Measurements from ENCODE around the gene SPTBN4.
A peak's percentile ranks its signal among the peaks of the same experiment; 100 is the strongest.

SPTBN4 gene

DNA sequence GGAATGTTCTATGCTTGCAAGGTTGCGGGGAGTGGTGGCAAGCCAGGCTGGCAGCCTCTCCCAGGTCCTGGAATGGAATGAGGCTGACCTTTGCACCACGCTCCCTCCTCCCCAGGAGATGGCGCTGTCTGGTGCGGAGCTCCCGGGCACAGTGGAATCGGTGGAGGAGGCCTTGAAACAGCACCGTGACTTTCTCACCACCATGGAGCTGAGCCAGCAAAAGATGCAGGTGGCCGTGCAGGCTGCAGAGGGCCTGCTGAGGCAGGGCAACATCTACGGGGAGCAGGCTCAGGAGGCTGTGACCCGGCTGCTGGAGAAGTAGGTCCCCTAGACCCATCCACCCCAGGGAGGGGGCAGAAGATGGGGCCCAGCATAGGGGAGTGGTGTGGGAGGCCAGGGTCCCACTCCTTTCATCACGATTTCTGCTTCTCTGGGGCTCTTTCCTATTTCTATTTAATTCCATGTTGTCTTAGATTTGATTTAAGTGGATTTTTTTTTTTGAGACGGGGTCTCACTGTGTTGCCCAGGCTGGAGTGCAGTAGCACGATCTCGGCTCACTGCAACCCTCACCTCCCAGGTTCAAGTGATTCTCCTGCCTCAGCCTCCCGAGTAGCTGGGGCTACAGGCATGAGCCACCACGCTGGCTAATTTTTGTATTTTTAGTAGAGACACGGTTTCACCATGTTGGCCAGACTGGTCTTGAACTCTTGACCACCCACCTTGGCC is 56.7 kb downstream of the SPTBN4 start:
- no peak for DNase-seq (ENCODE audit: low read depth)
- TF ChIP-seq, protein P1, sequence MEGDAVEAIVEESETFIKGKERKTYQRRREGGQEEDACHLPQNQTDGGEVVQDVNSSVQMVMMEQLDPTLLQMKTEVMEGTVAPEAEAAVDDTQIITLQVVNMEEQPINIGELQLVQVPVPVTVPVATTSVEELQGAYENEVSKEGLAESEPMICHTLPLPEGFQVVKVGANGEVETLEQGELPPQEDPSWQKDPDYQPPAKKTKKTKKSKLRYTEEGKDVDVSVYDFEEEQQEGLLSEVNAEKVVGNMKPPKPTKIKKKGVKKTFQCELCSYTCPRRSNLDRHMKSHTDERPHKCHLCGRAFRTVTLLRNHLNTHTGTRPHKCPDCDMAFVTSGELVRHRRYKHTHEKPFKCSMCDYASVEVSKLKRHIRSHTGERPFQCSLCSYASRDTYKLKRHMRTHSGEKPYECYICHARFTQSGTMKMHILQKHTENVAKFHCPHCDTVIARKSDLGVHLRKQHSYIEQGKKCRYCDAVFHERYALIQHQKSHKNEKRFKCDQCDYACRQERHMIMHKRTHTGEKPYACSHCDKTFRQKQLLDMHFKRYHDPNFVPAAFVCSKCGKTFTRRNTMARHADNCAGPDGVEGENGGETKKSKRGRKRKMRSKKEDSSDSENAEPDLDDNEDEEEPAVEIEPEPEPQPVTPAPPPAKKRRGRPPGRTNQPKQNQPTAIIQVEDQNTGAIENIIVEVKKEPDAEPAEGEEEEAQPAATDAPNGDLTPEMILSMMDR (IDR thresholded peaks at IDR 0.05; ENCODE audit: control insufficient read depth, extremely low read depth, insufficient read depth): peak; percentile 40
- H3K4me3 ChIP-seq (ENCODE audit: low read depth, low read length): no peak overlapping the region

DNA sequence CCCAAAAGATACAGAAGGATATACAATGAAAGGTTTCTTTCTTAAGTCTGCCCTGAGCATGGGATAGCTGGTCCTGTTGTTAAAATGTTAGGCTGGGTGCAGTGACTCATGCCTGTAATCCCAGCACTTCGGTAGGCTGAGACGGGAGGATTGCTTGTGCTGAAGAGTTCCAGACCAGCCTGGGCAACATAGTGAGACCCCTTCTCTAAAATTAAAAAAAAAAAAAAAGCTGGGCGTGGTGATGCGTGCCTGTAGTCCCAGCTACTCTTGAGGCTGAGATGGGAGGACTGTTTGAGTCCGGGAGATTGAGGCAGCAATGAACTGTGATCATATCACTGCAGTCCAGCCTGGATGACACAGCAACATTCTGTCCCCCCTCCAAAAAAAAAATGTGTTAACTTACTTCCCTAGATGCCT is 57.3 kb downstream of the SPTBN4 start:
- no peak overlapping the region for H3K4me3 ChIP-seq (ENCODE audit: low read depth, low read length)

DNA sequence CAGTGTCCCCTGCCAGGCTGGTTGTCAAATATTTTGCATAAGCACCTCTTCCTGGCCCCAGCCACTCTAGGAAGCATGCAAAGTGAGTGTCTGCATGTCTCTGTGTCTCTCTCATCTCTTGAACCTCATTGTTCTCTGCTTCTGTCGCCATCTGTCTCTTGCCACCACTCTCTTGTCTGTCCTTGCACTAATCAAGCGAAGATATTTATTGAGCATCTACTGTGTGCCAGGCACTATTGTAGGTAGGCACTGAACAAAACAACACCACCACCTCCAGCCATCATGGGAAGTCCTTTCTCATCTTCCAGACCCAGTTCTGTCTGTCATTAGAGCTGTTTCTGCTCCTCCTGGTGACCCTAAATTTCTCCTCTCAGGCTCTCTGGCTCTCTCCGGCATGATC is 57.9 kb downstream of the SPTBN4 start:
- DNase-seq (ENCODE audit: low read depth): no peak
- TF ChIP-seq, protein P1 (IDR thresholded peaks at IDR 0.05; ENCODE audit: control insufficient read depth, extremely low read depth, insufficient read depth): no peak
- H3K4me3 ChIP-seq (ENCODE audit: low read depth, low read length): no peak overlapping the region

More for the DNA sequence above, 57.3 kb downstream of the SPTBN4 start:
- no peak for DNase-seq (ENCODE audit: low read depth)
- TF ChIP-seq, protein P1 (IDR thresholded peaks at IDR 0.05; ENCODE audit: control insufficient read depth, extremely low read depth, insufficient read depth): no peak

DNA sequence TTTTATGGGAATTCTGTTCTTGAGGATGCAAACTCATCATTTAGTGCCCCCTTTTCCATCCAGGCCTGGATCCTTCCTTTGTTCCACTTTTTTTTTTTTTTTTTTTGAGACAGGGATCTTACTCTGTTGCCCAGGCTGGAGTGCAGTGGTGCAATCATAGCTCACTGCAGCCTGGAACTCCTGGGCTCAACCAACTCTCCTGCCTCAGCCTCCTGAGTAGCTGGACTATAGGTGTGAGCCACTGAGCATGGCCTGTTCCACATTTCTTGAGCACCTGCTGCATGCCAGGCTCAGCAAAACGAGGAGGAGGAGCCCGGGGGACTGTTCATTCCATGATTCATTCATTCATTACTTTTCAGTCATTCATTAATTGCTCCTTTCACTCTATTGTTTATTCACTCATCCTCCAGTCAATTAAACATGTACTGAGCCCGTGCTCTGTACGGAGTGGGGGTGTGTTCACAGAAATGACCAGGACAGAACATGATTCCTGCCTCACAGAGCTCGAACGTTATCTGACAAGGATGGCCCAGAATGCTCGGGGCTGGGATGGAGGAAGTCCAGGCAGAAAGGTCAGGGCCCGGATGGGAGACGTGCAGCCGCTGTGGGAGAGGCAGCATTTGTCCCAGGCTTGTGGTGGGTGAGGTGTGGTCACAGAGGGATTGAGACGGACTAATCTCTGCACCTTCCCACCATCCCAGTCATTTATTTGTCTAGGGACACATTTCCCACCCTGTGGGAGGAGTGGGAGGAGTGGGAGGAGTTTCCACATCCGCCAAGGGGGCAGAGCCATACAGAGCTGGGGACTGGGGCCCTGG is 58.6 kb downstream of the SPTBN4 start:
- TF ChIP-seq, protein P1 (IDR thresholded peaks at IDR 0.05; ENCODE audit: control insufficient read depth, extremely low read depth, insufficient read depth): no peak
- no peak for DNase-seq (ENCODE audit: low read depth)

DNA sequence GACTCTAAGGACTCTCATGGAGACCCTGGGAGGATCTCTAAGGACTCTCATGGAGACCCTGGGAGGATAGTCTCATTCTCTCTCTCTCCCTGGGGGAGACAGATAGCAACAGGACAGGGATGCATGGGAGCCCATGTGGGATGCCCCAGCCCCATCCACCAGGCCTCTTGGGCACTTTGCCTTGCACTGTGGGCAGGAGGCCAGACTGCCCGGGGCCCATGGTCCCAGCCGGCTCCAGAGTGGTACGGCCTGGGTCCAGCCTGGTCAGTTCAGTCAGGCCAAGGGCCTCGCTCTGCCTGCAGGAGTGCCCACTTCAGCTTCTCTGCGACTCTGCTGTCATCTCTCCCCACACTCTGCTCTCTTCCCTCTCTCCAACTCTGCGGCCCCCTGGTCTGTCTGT is 61.3 kb downstream of the SPTBN4 start:
- DNase-seq (ENCODE audit: low read depth): no peak
- TF ChIP-seq, protein P1 (IDR thresholded peaks at IDR 0.05; ENCODE audit: control insufficient read depth, extremely low read depth, insufficient read depth): no peak
- no peak overlapping the region for H3K4me3 ChIP-seq (ENCODE audit: low read depth, low read length)

More for the DNA sequence above, 58.6 kb downstream of the SPTBN4 start:
- no peak overlapping the region for H3K4me3 ChIP-seq (ENCODE audit: low read depth, low read length)

DNA sequence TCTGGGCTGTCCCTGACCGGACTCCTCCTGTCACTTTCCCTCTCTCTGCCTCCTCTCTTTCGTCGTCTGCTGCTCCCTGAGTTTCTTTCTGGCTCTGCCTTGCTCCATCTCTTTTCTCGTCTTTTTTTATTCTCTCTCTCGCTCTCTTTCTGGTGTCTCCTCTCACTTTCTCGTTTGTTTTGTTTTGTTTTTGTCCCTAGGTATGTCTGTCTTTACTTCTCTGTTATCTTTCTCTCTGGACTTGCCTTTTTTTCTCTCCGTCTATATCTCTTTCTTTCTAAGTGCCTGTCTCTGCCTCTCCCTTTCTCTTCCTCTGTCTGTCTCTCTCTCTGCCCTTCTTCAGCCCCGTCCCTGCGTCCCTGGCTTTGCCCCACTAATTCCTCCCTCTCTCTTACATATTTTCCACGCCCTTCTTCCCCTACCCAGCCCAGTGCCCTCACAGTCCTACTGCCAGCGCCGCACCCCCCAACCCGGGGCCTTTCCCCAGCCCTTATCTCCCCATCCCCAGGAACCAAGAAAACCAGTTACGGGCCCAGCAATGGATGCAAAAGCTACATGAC is 61.8 kb downstream of the SPTBN4 start:
- TF ChIP-seq, protein P1 (IDR thresholded peaks at IDR 0.05; ENCODE audit: control insufficient read depth, extremely low read depth, insufficient read depth): no peak
- no peak overlapping the region for H3K4me3 ChIP-seq (ENCODE audit: low read depth, low read length)
- DNase-seq (ENCODE audit: low read depth): no peak
